ENCODE results near the gene ID2.

DNA sequence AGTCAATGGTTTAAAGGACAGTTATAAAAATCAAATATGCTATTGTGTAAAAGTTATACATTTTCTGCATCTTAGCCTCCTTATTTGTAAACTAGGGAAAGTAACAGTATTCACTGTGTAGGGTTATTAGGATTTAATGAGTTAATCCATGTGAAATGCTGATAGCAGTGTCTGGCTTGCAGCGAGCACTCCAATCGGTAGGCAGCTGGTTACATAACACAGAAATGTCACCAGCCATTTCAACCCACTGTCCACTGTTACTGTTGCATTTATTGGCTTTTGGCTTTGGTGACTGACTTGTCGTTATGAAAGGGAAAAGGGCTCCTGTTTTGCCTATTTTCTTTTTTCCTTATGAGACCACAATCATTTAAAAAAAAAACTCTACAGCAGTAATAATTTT lies 38.9 kb downstream of the ID2 start:
- TF ChIP-seq POLR2AphosphoS5 (IDR thresholded peaks at IDR 0.05; ENCODE audit: low read depth, low read length) = no peak
- TF ChIP-seq, protein P1, sequence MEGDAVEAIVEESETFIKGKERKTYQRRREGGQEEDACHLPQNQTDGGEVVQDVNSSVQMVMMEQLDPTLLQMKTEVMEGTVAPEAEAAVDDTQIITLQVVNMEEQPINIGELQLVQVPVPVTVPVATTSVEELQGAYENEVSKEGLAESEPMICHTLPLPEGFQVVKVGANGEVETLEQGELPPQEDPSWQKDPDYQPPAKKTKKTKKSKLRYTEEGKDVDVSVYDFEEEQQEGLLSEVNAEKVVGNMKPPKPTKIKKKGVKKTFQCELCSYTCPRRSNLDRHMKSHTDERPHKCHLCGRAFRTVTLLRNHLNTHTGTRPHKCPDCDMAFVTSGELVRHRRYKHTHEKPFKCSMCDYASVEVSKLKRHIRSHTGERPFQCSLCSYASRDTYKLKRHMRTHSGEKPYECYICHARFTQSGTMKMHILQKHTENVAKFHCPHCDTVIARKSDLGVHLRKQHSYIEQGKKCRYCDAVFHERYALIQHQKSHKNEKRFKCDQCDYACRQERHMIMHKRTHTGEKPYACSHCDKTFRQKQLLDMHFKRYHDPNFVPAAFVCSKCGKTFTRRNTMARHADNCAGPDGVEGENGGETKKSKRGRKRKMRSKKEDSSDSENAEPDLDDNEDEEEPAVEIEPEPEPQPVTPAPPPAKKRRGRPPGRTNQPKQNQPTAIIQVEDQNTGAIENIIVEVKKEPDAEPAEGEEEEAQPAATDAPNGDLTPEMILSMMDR (IDR thresholded peaks at IDR 0.05) = no peak
